ENCODE results near the gene ACRBP.

ACRBP gene

DNA sequence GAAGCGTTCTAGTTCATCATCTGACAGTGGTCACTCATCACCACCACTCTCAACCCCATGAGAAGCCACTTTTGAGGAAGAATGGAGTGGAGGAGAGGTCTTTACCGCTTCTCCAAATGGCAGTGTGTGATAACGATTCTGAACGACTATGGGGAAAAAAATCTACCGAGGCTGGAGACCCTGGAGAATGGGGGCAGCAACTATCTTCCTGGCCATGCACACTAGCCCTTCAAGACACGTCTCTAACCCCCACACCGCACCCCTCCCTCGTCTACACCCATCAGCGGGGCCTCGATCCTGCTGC lies 15.3 kb upstream of the ACRBP start:
- Histone ChIP-seq H3K27ac (peak overlapping the region; percentile 55; the same call in 1 of the 2 replicates), H3K9me3 (ENCODE audit: low read depth, low read length) (no peaks in the 10 kb centered on the region), H3K36me3 (ENCODE audit: insufficient read depth, low read length) (peaks cover 15% of the 10 kb centered on the region), H3K9ac (ENCODE audit: insufficient read length) (peak overlapping the region; percentile 85), H3K4me3 (peak overlapping the region; percentile 87)
- TF ChIP-seq EZH2 (IDR thresholded peaks at IDR 0.05) (no peak), FOXP2 (optimal IDR thresholded peaks at IDR 0.05; ENCODE audit: control extremely low read depth, extremely low read length, insufficient read depth) (no peak), POLR2AphosphoS5 (IDR thresholded peaks at IDR 0.05; ENCODE audit: borderline replicate concordance, low read depth, low read length) (no peak)
- DNase-seq (ENCODE audit: low read depth, low spot score) = no peak

DNA sequence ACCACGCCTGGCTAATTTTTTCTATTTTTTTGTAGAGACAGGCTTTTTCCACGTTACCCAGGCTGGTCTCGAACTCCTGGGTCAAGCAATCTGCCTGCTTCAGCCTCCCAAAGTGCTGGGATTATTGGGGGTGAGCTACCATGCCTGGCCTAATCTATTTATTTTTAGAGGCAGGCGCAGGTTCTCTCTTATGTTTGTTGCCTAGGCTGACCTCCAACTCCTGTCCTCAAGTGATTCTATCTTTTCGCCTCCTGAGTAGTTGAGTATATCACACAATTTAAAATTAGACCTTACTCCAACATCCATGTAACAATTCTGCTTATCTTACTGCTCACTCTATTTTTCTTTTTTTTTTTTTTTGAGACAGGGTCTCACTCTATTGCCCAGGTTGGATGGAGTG lies 6.8 kb upstream of the ACRBP start:
- DNase-seq (ENCODE audit: low read depth, low spot score) = no peak
- Histone ChIP-seq H3K27ac (no peak overlapping the region), H3K4me3 (no peak overlapping the region), H3K9me3 (ENCODE audit: low read depth, low read length) (no peaks in the 10 kb centered on the region), H3K9ac (ENCODE audit: insufficient read length) (no peak overlapping the region), H3K36me3 (ENCODE audit: insufficient read depth, low read length) (peaks cover 17% of the 10 kb centered on the region; the same call in 1 of the 2 replicates)
- TF ChIP-seq EZH2 (IDR thresholded peaks at IDR 0.05) (no peak), POLR2AphosphoS5 (IDR thresholded peaks at IDR 0.05; ENCODE audit: borderline replicate concordance, low read depth, low read length) (no peak), FOXP2 (optimal IDR thresholded peaks at IDR 0.05; ENCODE audit: control extremely low read depth, extremely low read length, insufficient read depth) (no peak)

DNA sequence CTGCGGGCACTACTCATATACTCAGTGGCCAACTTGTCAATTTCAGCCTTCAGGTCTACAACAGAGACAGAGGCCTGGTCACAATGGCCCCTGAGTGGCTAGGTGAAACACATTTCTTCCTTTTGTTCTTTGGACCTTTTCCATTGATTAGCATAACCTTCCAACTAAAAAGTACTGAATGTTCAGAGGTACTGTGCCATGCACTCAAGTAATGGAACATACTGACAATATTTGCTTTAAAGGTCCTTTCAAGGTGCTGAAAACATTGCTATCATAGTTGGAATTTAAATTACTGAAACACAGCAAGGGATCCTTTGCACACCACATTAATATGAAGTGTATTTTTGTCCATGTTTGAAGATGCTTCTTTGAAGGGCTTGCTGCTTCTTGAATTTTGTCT lies 6.1 kb upstream of the ACRBP start:
- H3K27ac ChIP-seq = no peak overlapping the region
- DNase-seq (ENCODE audit: low read depth, low spot score) = no peak
- TF ChIP-seq POLR2AphosphoS5 (IDR thresholded peaks at IDR 0.05; ENCODE audit: borderline replicate concordance, low read depth, low read length) (no peak), EZH2 (IDR thresholded peaks at IDR 0.05) (no peak), FOXP2 (optimal IDR thresholded peaks at IDR 0.05; ENCODE audit: control extremely low read depth, extremely low read length, insufficient read depth) (no peak)
- H3K36me3 ChIP-seq (ENCODE audit: insufficient read depth, low read length) = peaks cover 17% of the 10 kb centered on the region; the same call in 1 of the 2 replicates
- no peaks in the 10 kb centered on the region for H3K9me3 ChIP-seq (ENCODE audit: low read depth, low read length)
- H3K9ac ChIP-seq (ENCODE audit: insufficient read length) = no peak overlapping the region
- H3K4me3 ChIP-seq = no peak overlapping the region

DNA sequence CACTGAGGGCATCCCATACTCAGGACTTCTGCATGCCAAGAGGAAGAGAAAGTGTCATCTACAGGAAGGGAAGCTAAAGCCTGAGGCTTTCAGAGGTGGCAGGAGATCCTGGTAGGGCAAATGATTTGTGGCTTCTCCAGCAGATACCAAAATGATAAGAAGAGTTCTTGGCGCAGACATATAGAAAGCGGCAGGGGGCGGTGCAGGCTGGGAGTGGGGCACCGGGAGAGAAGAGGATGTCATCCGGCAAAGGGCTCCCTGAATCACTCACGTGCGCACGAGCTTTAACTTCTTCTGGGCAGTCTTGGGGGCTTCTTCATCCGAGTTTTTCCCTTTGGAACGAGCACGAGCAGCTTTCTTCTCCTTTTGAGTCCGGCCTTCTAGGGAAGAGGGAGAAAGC lies 5.2 kb upstream of the ACRBP start:
- H3K36me3 ChIP-seq (ENCODE audit: insufficient read depth, low read length) = peaks cover 17% of the 10 kb centered on the region; the same call in 1 of the 2 replicates
- no peak overlapping the region for H3K27ac ChIP-seq
- no peaks in the 10 kb centered on the region for H3K9me3 ChIP-seq (ENCODE audit: low read depth, low read length)
- DNase-seq (ENCODE audit: low read depth, low spot score) = no peak
- no peak overlapping the region for H3K4me3 ChIP-seq
- TF ChIP-seq POLR2AphosphoS5 (IDR thresholded peaks at IDR 0.05; ENCODE audit: borderline replicate concordance, low read depth, low read length) (no peak), EZH2 (IDR thresholded peaks at IDR 0.05) (no peak), FOXP2 (optimal IDR thresholded peaks at IDR 0.05; ENCODE audit: control extremely low read depth, extremely low read length, insufficient read depth) (no peak)
- no peak overlapping the region for H3K9ac ChIP-seq (ENCODE audit: insufficient read length)

DNA sequence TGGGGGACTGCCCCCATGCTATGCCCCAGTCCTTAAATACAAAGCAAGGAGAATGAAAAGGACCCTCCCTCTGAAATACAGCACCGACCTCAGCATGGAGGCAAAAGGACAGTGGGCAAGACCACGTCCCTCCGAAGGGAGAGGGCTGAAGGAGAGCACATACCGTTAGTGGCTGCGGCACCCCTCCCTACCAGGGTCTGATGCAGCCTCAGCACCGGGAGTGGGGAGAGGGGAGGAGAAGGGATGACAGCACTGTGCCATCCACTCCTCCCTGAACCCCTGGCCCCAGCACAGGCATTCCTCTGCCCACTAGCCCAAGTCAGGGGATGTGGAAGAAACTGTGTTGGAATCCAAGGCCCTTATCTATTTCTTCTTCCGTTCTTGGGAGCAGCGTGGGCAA lies 3.6 kb upstream of the ACRBP start:
- Histone ChIP-seq H3K4me3 (no peak overlapping the region), H3K36me3 (ENCODE audit: insufficient read depth, low read length) (peaks cover 17% of the 10 kb centered on the region; the same call in 1 of the 2 replicates), H3K9ac (ENCODE audit: insufficient read length) (no peak overlapping the region)

DNA sequence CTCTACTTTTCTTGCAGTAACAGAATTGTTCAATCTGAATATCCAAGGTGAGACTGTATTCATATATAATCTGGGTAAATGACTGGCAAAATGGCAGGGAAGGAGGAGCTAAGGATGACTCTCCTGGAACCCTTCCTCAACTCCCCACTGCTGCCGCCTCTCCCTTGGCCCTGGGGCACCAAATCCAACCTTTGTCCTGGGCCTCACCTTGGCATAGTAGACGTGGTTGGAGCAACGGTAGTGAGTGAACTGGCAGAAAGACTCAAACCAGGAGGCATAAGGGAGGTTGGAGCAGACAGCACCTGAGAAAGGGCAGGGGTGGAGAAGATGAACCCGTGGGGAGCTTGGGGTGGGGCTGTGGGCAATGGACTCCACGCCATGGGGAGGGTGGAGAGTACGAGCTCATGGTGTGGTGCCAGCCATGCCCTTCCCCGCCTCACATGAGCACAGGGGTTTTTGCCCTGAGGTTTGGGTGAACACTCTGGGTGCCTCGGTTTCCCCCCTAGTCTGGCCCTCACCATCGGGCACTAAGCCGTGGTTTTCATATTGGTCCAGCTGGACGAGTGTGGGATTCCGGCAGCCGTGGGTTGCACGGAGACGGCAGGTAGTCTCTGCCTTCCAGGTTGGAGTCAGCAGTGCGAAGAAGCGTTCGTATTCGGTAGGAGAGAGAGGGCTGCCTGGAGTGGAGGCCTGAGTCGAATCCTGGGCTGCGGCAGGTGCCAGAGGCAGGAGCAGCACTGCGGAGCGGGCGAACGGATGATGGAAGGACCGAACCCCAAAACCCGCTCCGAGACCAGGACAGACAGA lies 753 bp downstream of the ACRBP start:
- Histone ChIP-seq H3K9ac (ENCODE audit: insufficient read length) (no peak overlapping the region), H3K36me3 (ENCODE audit: insufficient read depth, low read length) (peaks cover 10% of the 10 kb centered on the region; the same call in 1 of the 2 replicates), H3K4me3 (no peak overlapping the region), H3K9me3 (ENCODE audit: low read depth, low read length) (no peaks in the 10 kb centered on the region), H3K27ac (no peak overlapping the region)
- TF ChIP-seq FOXP2 (optimal IDR thresholded peaks at IDR 0.05; ENCODE audit: control extremely low read depth, extremely low read length, insufficient read depth) = no peak
- no peak for DNase-seq (ENCODE audit: low read depth, low spot score)

More for the DNA sequence above, 3.6 kb upstream of the ACRBP start:
- H3K27ac ChIP-seq = no peak overlapping the region
- TF ChIP-seq FOXP2 (optimal IDR thresholded peaks at IDR 0.05; ENCODE audit: control extremely low read depth, extremely low read length, insufficient read depth) (no peak), POLR2AphosphoS5 (IDR thresholded peaks at IDR 0.05; ENCODE audit: borderline replicate concordance, low read depth, low read length) (no peak), EZH2 (IDR thresholded peaks at IDR 0.05) (no peak)
- no peak for DNase-seq (ENCODE audit: low read depth, low spot score)
- no peaks in the 10 kb centered on the region for H3K9me3 ChIP-seq (ENCODE audit: low read depth, low read length)

DNA sequence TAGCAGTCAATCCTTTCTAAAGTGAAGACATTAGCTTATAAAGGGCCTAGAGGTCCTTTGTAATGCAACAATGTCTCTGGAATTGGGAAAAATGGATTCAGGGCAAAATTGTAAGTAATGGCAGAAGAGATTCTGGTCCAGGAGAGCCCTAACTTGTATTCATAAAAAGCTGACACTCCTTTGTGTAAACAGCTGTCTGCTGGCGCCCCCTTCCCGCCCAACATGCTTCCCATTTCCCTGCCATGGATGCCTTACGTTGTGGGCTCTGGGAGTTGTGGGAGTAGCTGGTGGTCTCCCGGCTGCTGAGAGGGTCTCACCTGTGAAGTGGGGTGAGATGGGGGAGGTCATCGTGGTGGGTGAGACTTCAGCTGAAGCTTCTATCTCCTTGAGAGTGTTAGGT lies 2.3 kb downstream of the ACRBP start:
- no peak overlapping the region for H3K9ac ChIP-seq (ENCODE audit: insufficient read length)
- TF ChIP-seq EZH2 (IDR thresholded peaks at IDR 0.05) (no peak), POLR2AphosphoS5 (IDR thresholded peaks at IDR 0.05; ENCODE audit: borderline replicate concordance, low read depth, low read length) (no peak), FOXP2 (optimal IDR thresholded peaks at IDR 0.05; ENCODE audit: control extremely low read depth, extremely low read length, insufficient read depth) (no peak)
- H3K36me3 ChIP-seq (ENCODE audit: insufficient read depth, low read length) = no peaks in the 10 kb centered on the region
- H3K27ac ChIP-seq = no peak overlapping the region
- no peaks in the 10 kb centered on the region for H3K9me3 ChIP-seq (ENCODE audit: low read depth, low read length)
- DNase-seq (ENCODE audit: low read depth, low spot score) = no peak
- H3K4me3 ChIP-seq = no peak overlapping the region

DNA sequence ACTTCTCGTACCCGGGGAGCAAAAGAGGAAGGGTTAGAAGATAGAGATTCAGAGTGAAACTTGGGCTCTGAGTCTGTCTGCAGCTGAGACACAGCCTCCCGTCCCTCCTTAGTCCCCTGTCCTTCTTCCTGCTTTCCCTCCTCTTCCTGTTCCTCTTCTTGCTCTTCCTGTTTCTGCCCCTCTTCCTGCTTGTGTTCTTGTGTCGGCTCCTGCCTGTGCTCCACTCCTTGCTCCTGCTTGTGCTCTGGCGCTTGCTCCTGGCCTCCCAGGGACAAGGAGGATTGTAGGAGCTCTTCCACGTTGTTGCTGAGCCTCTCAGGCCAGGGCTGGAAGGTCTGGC lies 3.0 kb downstream of the ACRBP start:
- Histone ChIP-seq H3K36me3 (ENCODE audit: insufficient read depth, low read length) (no peaks in the 10 kb centered on the region), H3K9ac (ENCODE audit: insufficient read length) (no peak overlapping the region), H3K9me3 (ENCODE audit: low read depth, low read length) (no peaks in the 10 kb centered on the region), H3K4me3 (no peak overlapping the region), H3K27ac (no peak overlapping the region)
- TF ChIP-seq FOXP2 (optimal IDR thresholded peaks at IDR 0.05; ENCODE audit: control extremely low read depth, extremely low read length, insufficient read depth) = no peak
- no peak for DNase-seq (ENCODE audit: low read depth, low spot score)
